Measurements from ENCODE around the gene GREM1.

Gene GREM1

DNA sequence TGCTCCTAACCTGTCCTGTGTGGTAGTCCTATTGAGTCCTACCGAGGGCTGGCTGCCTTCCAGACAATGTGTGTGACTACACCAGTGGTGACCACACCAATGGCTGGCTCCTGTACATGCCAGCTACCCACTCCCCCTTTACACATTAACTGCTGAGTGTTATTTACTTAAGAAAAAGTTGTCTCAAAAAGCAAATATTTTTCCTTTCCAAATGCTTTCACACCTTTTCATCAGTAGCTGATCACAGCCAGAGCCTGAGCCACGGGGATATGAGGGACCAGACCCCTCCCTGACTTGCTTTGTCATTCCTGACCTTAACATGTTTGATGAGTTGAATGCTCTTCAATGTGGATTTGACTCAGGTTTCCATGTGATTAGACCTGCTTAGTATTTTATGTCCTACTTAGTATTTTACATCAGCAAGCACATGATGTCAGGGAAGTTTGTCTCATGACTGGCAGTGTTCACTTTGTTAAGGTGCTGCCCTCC lies 29.6 kb upstream of the GREM1 start:
- Histone ChIP-seq H3K9me3 (ENCODE audit: insufficient read depth, low read depth, low read length) (no peaks in the 10 kb centered on the region), H3K9ac (ENCODE audit: low read depth, low read length, poor library complexity, severe bottlenecking) (no peak overlapping the region), H3K4me2 (ENCODE audit: low read depth, low read length, poor library complexity, severe bottlenecking) (no peak overlapping the region), H3K79me2 (ENCODE audit: insufficient read depth, low read length) (no peaks in the 10 kb centered on the region), H3K4me3 (ENCODE audit: low read length, poor library complexity, severe bottlenecking) (no peak overlapping the region), H3K27me3 (ENCODE audit: insufficient read depth, low read length, poor library complexity, severe bottlenecking) (no peaks in the 10 kb centered on the region), H4K20me1 (ENCODE audit: insufficient read depth, low read length, poor library complexity, severe bottlenecking) (no peaks in the 10 kb centered on the region), H3K9me2 (replicated peaks; ENCODE audit: low read depth, low read length) (no peaks in the 10 kb centered on the region), H2AFZ (ENCODE audit: low read length) (no peak overlapping the region), H3F3A (ENCODE audit: low read depth) (no peaks in the 10 kb centered on the region), H3K36me3 (ENCODE audit: insufficient read depth, low read length) (no peaks in the 10 kb centered on the region), H3K4me1 (ENCODE audit: insufficient read depth, low read length, poor library complexity, severe bottlenecking) (peaks cover 3% of the 10 kb centered on the region)
- TF ChIP-seq, protein P1, sequence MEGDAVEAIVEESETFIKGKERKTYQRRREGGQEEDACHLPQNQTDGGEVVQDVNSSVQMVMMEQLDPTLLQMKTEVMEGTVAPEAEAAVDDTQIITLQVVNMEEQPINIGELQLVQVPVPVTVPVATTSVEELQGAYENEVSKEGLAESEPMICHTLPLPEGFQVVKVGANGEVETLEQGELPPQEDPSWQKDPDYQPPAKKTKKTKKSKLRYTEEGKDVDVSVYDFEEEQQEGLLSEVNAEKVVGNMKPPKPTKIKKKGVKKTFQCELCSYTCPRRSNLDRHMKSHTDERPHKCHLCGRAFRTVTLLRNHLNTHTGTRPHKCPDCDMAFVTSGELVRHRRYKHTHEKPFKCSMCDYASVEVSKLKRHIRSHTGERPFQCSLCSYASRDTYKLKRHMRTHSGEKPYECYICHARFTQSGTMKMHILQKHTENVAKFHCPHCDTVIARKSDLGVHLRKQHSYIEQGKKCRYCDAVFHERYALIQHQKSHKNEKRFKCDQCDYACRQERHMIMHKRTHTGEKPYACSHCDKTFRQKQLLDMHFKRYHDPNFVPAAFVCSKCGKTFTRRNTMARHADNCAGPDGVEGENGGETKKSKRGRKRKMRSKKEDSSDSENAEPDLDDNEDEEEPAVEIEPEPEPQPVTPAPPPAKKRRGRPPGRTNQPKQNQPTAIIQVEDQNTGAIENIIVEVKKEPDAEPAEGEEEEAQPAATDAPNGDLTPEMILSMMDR (conservative IDR thresholded peaks at IDR 0.05; ENCODE audit: low read length) = no peak
- no peak for TF ChIP-seq EZH2phosphoT487 (IDR thresholded peaks at IDR 0.05; ENCODE audit: borderline replicate concordance)

DNA sequence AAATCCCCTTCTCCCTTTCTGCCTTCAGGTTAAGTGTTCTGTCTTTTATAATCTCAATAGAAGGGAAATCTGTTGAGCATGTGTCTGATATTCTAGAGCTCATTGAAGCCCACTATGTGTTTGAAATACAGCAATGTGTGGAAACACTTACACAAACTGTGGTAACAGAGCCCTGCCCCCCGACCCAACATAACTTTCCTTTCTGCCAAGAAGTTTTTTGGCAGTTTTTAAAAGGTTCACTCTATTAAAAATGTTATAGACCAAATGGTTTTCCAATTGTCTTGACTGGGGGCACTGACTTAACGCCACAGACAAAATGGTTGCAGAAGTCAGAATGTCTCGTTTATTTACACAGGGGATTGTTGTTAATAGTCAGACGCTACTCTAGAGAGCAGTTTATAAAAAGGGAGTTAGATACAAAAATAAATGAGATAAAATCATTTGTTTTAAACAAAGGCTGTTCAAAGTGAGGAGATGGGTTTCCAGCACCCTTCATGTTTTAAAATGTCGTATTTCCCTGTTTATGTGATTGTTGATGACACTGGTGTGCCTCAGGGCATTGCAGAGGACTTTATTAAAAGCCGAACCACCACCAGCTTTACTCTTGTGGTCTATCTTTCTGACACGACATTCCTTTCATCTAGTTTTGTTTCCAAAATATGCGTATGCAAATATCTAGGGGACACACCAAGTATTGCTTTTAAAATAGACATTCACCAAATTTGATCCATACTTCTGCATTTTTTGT lies 26.7 kb upstream of the GREM1 start:
- Histone ChIP-seq H3K27me3 (ENCODE audit: insufficient read depth, low read length, poor library complexity, severe bottlenecking) (no peaks in the 10 kb centered on the region), H3K4me1 (ENCODE audit: insufficient read depth, low read length, poor library complexity, severe bottlenecking) (no peaks in the 10 kb centered on the region), H3K79me2 (ENCODE audit: insufficient read depth, low read length) (no peaks in the 10 kb centered on the region), H3K9ac (ENCODE audit: low read depth, low read length, poor library complexity, severe bottlenecking) (no peak overlapping the region), H3F3A (ENCODE audit: low read depth) (no peaks in the 10 kb centered on the region), H3K4me2 (ENCODE audit: low read depth, low read length, poor library complexity, severe bottlenecking) (no peak overlapping the region), H3K36me3 (ENCODE audit: insufficient read depth, low read length) (no peaks in the 10 kb centered on the region), H4K20me1 (ENCODE audit: insufficient read depth, low read length, poor library complexity, severe bottlenecking) (no peaks in the 10 kb centered on the region), H2AFZ (ENCODE audit: low read length) (no peak overlapping the region), H3K4me3 (ENCODE audit: low read length, poor library complexity, severe bottlenecking) (no peak overlapping the region), H3K9me3 (ENCODE audit: insufficient read depth, low read depth, low read length) (no peaks in the 10 kb centered on the region), H3K9me2 (replicated peaks; ENCODE audit: low read depth, low read length) (no peaks in the 10 kb centered on the region)
- TF ChIP-seq EZH2phosphoT487 (IDR thresholded peaks at IDR 0.05; ENCODE audit: borderline replicate concordance) = no peak
- TF ChIP-seq, protein P1 (conservative IDR thresholded peaks at IDR 0.05; ENCODE audit: low read length) = no peak

DNA sequence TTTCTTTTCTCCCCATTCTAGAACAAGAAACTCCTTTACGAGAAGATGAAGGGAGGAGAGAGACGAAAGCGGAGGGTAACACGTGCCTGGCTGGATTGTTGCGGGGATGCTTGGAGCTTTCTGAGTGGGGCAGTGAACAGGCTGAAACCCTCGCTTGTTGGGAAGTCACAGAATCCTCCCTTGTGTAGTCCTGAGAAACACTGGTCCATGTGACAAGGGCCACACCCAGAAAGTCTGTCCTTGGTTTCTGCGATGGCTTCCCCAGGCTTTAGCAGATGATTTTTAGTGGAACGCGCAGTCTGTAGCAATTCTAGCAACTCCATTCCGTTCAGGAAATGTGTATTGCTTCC lies 26.1 kb upstream of the GREM1 start:
- H3K4me3 ChIP-seq (ENCODE audit: low read length, poor library complexity, severe bottlenecking) = no peak overlapping the region
- no peaks in the 10 kb centered on the region for H3K9me2 ChIP-seq (replicated peaks; ENCODE audit: low read depth, low read length)
- no peak overlapping the region for H3K9ac ChIP-seq (ENCODE audit: low read depth, low read length, poor library complexity, severe bottlenecking)
- no peak overlapping the region for H2AFZ ChIP-seq (ENCODE audit: low read length)
- no peaks in the 10 kb centered on the region for H4K20me1 ChIP-seq (ENCODE audit: insufficient read depth, low read length, poor library complexity, severe bottlenecking)
- no peaks in the 10 kb centered on the region for H3K27me3 ChIP-seq (ENCODE audit: insufficient read depth, low read length, poor library complexity, severe bottlenecking)
- H3K4me2 ChIP-seq (ENCODE audit: low read depth, low read length, poor library complexity, severe bottlenecking) = no peak overlapping the region
- H3K9me3 ChIP-seq (ENCODE audit: insufficient read depth, low read depth, low read length) = no peaks in the 10 kb centered on the region
- no peaks in the 10 kb centered on the region for H3K4me1 ChIP-seq (ENCODE audit: insufficient read depth, low read length, poor library complexity, severe bottlenecking)
- no peaks in the 10 kb centered on the region for H3F3A ChIP-seq (ENCODE audit: low read depth)
- H3K36me3 ChIP-seq (ENCODE audit: insufficient read depth, low read length) = no peaks in the 10 kb centered on the region
- no peaks in the 10 kb centered on the region for H3K79me2 ChIP-seq (ENCODE audit: insufficient read depth, low read length)
- TF ChIP-seq, protein P1 (conservative IDR thresholded peaks at IDR 0.05; ENCODE audit: low read length) = no peak

Data from Loucy (cell line).